ENCODE data around the gene H2BK1.

The H2BK1 gene

DNA sequence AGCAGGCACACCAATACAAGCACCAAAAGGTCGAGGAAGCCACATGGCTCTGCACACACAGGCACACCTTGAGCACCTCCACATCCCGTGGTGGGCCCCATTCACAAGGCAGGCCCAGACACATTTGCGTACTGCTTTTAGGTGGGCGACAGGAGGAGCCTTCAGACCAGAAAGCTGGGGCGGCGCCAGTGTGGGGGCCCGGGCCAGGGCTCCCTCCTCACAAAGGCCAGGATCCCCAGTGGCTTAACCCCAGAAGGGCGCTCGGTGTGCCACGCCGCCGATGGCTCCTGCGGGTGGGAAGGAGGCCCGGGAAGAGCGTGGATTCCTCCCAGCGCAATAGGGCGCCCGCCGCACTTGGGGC lies 41.0 kb upstream of the H2BK1 start:
- TF ChIP-seq EZH2phosphoT487 (IDR thresholded peaks at IDR 0.05; ENCODE audit: borderline replicate concordance, low read length) = 0 out of 2 replicates have a peak, but pooled peaks have one; percentile 27
- TF ChIP-seq, protein P1, sequence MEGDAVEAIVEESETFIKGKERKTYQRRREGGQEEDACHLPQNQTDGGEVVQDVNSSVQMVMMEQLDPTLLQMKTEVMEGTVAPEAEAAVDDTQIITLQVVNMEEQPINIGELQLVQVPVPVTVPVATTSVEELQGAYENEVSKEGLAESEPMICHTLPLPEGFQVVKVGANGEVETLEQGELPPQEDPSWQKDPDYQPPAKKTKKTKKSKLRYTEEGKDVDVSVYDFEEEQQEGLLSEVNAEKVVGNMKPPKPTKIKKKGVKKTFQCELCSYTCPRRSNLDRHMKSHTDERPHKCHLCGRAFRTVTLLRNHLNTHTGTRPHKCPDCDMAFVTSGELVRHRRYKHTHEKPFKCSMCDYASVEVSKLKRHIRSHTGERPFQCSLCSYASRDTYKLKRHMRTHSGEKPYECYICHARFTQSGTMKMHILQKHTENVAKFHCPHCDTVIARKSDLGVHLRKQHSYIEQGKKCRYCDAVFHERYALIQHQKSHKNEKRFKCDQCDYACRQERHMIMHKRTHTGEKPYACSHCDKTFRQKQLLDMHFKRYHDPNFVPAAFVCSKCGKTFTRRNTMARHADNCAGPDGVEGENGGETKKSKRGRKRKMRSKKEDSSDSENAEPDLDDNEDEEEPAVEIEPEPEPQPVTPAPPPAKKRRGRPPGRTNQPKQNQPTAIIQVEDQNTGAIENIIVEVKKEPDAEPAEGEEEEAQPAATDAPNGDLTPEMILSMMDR (IDR thresholded peaks at IDR 0.05; ENCODE audit: low read depth, low read length, poor library complexity, severe bottlenecking) = no peak
- peaks cover 7% of the 10 kb centered on the region; the same call in 1 of the 2 replicates for H4K20me1 ChIP-seq (ENCODE audit: control insufficient read depth, insufficient read depth, low read depth, low read length)
- H3K9me2 ChIP-seq (replicated peaks; ENCODE audit: control insufficient read depth, low read length) = no peaks in the 10 kb centered on the region
- no peaks in the 10 kb centered on the region for H3K9me3 ChIP-seq (ENCODE audit: control insufficient read depth, insufficient read depth, low read length)
- no peak overlapping the region for H3K27ac ChIP-seq (ENCODE audit: low read depth, low read length)
- no peaks in the 10 kb centered on the region for H3F3A ChIP-seq (ENCODE audit: control insufficient read depth, insufficient read depth)
- H3K27me3 ChIP-seq (ENCODE audit: control insufficient read depth, low read length) = peaks cover 80% of the 10 kb centered on the region
- H3K79me2 ChIP-seq (ENCODE audit: control insufficient read depth, low read length) = no peaks in the 10 kb centered on the region
- H3K4me3 ChIP-seq (ENCODE audit: low read length) = peak overlapping the region; percentile 3; the same call in 1 of the 2 replicates
- H3K4me2 ChIP-seq (ENCODE audit: low read length) = peak overlapping the region; percentile 36
- no peaks in the 10 kb centered on the region for H3K36me3 ChIP-seq (ENCODE audit: control insufficient read depth, low read length)
- peaks cover 17% of the 10 kb centered on the region for H3K4me1 ChIP-seq (ENCODE audit: control insufficient read depth, low read length)

DNA sequence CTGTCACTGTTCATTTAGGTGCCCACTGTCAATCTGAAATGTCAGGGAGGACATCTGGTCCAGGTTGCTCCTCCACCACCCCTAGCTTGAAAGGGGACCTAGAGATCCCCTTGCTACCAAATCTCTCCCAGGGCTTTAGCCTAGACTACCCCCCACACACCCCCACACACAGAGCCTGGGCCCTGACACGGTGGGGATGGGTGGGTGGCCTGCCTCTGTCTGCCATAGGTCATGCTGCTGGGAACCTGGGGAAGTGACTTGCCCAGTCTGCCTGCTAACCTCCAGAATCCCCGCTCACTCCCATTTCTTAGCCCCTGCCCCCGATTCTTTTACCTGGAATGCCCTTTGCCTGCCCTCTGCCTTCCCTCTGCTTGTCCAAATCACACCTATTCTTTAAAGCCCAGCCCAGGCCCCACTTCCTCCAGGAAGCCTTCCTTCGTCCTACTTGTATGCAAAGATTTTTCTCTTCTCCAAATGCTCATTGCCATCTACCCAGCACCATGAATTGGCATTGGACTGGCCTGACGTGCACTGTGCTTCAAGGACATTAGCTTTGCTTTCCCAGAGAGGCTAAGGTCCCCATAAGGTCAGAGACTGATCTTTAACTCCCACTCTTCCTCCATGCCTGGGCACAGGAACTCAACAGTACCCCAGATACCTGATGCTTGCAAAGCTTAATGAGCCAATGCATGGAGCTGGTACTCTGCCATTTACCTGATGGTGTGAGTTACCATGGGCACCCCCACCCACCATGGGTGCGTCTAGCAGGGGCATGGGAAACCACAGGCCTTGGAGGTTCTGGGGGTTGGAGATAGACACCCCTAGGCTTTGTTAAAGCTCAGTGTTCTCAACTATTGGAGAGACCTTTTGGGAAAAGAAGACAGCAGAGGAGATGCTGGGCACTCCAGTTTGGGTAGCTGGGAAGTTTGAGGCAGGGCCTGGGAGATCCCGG lies 40.2 kb upstream of the H2BK1 start:
- Histone ChIP-seq H3K36me3 (ENCODE audit: control insufficient read depth, low read length) (no peaks in the 10 kb centered on the region), H3K4me3 (ENCODE audit: low read length) (no peak overlapping the region), H3K79me2 (ENCODE audit: control insufficient read depth, low read length) (no peaks in the 10 kb centered on the region), H3F3A (ENCODE audit: control insufficient read depth, insufficient read depth) (no peaks in the 10 kb centered on the region), H3K4me2 (ENCODE audit: low read length) (no peak overlapping the region), H3K9me3 (ENCODE audit: control insufficient read depth, insufficient read depth, low read length) (no peaks in the 10 kb centered on the region), H3K4me1 (ENCODE audit: control insufficient read depth, low read length) (peaks cover 20% of the 10 kb centered on the region), H3K9me2 (replicated peaks; ENCODE audit: control insufficient read depth, low read length) (no peaks in the 10 kb centered on the region), H3K27me3 (ENCODE audit: control insufficient read depth, low read length) (peaks cover 87% of the 10 kb centered on the region), H3K27ac (ENCODE audit: low read depth, low read length) (no peak overlapping the region), H4K20me1 (ENCODE audit: control insufficient read depth, insufficient read depth, low read depth, low read length) (peaks cover 10% of the 10 kb centered on the region; the same call in 1 of the 2 replicates)
- TF ChIP-seq EZH2phosphoT487 (IDR thresholded peaks at IDR 0.05; ENCODE audit: borderline replicate concordance, low read length) = peak; percentile 69; the same call in 1 of the 2 replicates
- TF ChIP-seq, protein P1 (IDR thresholded peaks at IDR 0.05; ENCODE audit: low read depth, low read length, poor library complexity, severe bottlenecking) = no peak

- Histone ChIP-seq H3K27ac (ENCODE audit: low read depth, low read length) (no peak overlapping the region), H4K20me1 (ENCODE audit: control insufficient read depth, insufficient read depth, low read depth, low read length) (peaks cover 10% of the 10 kb centered on the region; the same call in 1 of the 2 replicates), H3K4me3 (ENCODE audit: low read length) (no peak overlapping the region), H3K4me1 (ENCODE audit: control insufficient read depth, low read length) (peaks cover 27% of the 10 kb centered on the region), H3K36me3 (ENCODE audit: control insufficient read depth, low read length) (no peaks in the 10 kb centered on the region), H3K4me2 (ENCODE audit: low read length) (no peak overlapping the region), H3K79me2 (ENCODE audit: control insufficient read depth, low read length) (no peaks in the 10 kb centered on the region), H3K9me2 (replicated peaks; ENCODE audit: control insufficient read depth, low read length) (no peaks in the 10 kb centered on the region), H3K27me3 (ENCODE audit: control insufficient read depth, low read length) (peaks cover 89% of the 10 kb centered on the region), H3K9me3 (ENCODE audit: control insufficient read depth, insufficient read depth, low read length) (no peaks in the 10 kb centered on the region), H3F3A (ENCODE audit: control insufficient read depth, insufficient read depth) (no peaks in the 10 kb centered on the region)
- TF ChIP-seq, protein P1 (IDR thresholded peaks at IDR 0.05; ENCODE audit: low read depth, low read length, poor library complexity, severe bottlenecking) = no peak
- no peak for TF ChIP-seq EZH2phosphoT487 (IDR thresholded peaks at IDR 0.05; ENCODE audit: borderline replicate concordance, low read length)
These were observed 39.4 kb upstream of the H2BK1 start for GRCh38 chr7:151249732-151250072.

Data from DOHH2 (cell line).